ENCODE results near the gene RFX7.

DNA sequence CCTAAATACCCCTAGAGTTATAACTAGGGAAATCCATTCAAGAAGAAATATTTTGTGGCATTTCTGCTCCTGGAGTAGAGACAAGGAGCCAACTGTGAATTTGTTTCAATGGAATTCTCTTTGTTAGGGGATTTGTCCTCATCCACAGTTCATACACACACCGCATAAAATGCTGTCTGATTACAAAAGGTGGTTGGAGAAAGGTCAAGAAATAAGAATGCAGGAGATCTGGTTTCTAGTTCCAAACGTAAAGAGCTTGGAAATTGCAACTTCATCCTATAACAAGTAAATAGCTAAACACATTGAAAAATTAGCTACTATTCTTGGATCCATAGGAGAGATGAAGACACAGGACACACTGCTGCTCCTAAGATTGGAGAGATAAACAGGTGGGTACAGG is 184.0 kb downstream of the RFX7 start:
- TF ChIP-seq, protein P1, sequence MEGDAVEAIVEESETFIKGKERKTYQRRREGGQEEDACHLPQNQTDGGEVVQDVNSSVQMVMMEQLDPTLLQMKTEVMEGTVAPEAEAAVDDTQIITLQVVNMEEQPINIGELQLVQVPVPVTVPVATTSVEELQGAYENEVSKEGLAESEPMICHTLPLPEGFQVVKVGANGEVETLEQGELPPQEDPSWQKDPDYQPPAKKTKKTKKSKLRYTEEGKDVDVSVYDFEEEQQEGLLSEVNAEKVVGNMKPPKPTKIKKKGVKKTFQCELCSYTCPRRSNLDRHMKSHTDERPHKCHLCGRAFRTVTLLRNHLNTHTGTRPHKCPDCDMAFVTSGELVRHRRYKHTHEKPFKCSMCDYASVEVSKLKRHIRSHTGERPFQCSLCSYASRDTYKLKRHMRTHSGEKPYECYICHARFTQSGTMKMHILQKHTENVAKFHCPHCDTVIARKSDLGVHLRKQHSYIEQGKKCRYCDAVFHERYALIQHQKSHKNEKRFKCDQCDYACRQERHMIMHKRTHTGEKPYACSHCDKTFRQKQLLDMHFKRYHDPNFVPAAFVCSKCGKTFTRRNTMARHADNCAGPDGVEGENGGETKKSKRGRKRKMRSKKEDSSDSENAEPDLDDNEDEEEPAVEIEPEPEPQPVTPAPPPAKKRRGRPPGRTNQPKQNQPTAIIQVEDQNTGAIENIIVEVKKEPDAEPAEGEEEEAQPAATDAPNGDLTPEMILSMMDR (IDR thresholded peaks at IDR 0.05; ENCODE audit: borderline replicate concordance, extremely low read depth, low read length, poor library complexity, severe bottlenecking) = no peak
- no peak for TF ChIP-seq EZH2 (IDR thresholded peaks at IDR 0.05; ENCODE audit: borderline replicate concordance, low read depth, low read length, severe bottlenecking)

Measured in DND-41 (cell line).